ENCODE data around the gene CENPP.

CENPP gene

GRCh38 chr9:92513349-92513748, 187.6 kb downstream of the CENPP start:
- no peak for DNase-seq

GRCh38 chr9:92514635-92515034, 188.9 kb downstream of the CENPP start:
- no peak for DNase-seq

- no peak for DNase-seq
Observed at GRCh38 chr9:92516521-92516920, 190.8 kb downstream of the CENPP start.

GRCh38 chr9:92517046-92517445, 191.3 kb downstream of the CENPP start:
- no peak for DNase-seq

GRCh38 chr9:92518199-92518598, 192.4 kb downstream of the CENPP start:
- DNase-seq, result no peak

GRCh38 chr9:92520837-92521236, 195.1 kb downstream of the CENPP start:
- DNase-seq, result no peak

GRCh38 chr9:92522983-92523970, 197.5 kb downstream of the CENPP start:
- no peak for DNase-seq

GRCh38 chr9:92524881-92525280, 199.1 kb downstream of the CENPP start:
- DNase-seq, result no peak

GRCh38 chr9:92525306-92525705, 199.6 kb downstream of the CENPP start:
- DNase-seq, result no peak

GRCh38 chr9:92527291-92527828, 201.6 kb downstream of the CENPP start:
- no peak for DNase-seq

- no peak for DNase-seq
Observed at GRCh38 chr9:92527832-92528521, 202.2 kb downstream of the CENPP start.

GRCh38 chr9:92528522-92528849, 202.7 kb downstream of the CENPP start:
- DNase-seq, result no peak

GRCh38 chr9:92529124-92529523, 203.4 kb downstream of the CENPP start:
- DNase-seq, result no peak

GRCh38 chr9:92530893-92531292, 205.1 kb downstream of the CENPP start:
- no peak for DNase-seq

GRCh38 chr9:92534204-92534603, 208.5 kb downstream of the CENPP start:
- no peak for DNase-seq

GRCh38 chr9:92534674-92535073, 208.9 kb downstream of the CENPP start:
- DNase-seq, result no peak

- no peak for DNase-seq
Observed at GRCh38 chr9:92535940-92536850, 210.4 kb downstream of the CENPP start, which contains the start of gene ECM2. ECM2 (minus strand) TSS chr9:92535990; CDS start chr9:92522866, 13,124 bp downstream.

- DNase-seq, result no peak
Observed at GRCh38 chr9:92538541-92538940, 212.8 kb downstream of the CENPP start.

GRCh38 chr9:92543972-92544371, 218.2 kb downstream of the CENPP start:
- no peak for DNase-seq

GRCh38 chr9:92545002-92545510, 219.3 kb downstream of the CENPP start:
- no peak for DNase-seq

GRCh38 chr9:92547356-92547755, 221.6 kb downstream of the CENPP start:
- DNase-seq, result no peak

- no peak for DNase-seq
Observed at GRCh38 chr9:92550765-92551164, 225.0 kb downstream of the CENPP start.
